Measurements from ENCODE around the gene JMJD8. TPM values are rescaled to one million over a fixed set of nuclear protein-coding genes. Genes with fewer than 3 reads are reported as not detected.

JMJD8 gene
- polyA plus RNA-seq, 1 donor (not counting 4 experiments of a cell fraction or from before 2014, with no cell fraction given) = 20.1 TPM

DNA sequence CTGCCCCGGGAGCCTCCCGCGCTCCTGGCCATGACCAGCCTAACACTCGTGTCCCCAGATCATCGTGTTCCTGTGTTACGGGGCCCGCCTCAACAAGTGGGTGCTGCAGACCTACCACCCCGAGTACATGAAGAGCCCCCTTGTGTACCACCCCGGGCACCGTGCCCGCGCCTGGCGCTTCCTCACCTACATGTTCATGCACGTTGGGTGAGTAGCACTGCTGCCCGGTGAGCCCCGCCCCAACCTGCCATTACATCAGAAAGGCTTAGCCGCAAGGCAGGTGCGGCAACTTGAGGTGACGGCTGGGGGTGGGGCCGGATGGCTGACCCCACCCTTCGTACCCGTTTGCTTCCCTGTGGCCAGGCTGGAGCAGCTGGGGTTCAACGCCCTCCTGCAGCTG lies 7.2 kb downstream of the JMJD8 start:
- H3K9me3 ChIP-seq (ENCODE audit: control insufficient read depth, low read depth, low read length) = no peaks in the 10 kb centered on the region
- peak overlapping the region; percentile 47 for H3K27ac ChIP-seq (ENCODE audit: control insufficient read depth, insufficient read depth, low read length)
- H3K9ac ChIP-seq (ENCODE audit: control insufficient read depth, extremely low read depth, insufficient read depth, low read length) = peak overlapping the region; percentile 47
- FAIRE-seq = peak; percentile 91
- peak; percentile 87 for DNase-seq (ENCODE audit: low read depth, low spot score)
- dilution Hi-C loops (cut with MboI; ENCODE audit: extremely low pct_ligation_motif_present, low sequenced_read_pairs) = no loop called here
- H3K9me1 ChIP-seq (ENCODE audit: control insufficient read depth, extremely low read depth, insufficient read depth, low read length) = no peaks in the 10 kb centered on the region
- TF ChIP-seq, protein P1, sequence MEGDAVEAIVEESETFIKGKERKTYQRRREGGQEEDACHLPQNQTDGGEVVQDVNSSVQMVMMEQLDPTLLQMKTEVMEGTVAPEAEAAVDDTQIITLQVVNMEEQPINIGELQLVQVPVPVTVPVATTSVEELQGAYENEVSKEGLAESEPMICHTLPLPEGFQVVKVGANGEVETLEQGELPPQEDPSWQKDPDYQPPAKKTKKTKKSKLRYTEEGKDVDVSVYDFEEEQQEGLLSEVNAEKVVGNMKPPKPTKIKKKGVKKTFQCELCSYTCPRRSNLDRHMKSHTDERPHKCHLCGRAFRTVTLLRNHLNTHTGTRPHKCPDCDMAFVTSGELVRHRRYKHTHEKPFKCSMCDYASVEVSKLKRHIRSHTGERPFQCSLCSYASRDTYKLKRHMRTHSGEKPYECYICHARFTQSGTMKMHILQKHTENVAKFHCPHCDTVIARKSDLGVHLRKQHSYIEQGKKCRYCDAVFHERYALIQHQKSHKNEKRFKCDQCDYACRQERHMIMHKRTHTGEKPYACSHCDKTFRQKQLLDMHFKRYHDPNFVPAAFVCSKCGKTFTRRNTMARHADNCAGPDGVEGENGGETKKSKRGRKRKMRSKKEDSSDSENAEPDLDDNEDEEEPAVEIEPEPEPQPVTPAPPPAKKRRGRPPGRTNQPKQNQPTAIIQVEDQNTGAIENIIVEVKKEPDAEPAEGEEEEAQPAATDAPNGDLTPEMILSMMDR (optimal IDR thresholded peaks at IDR 0.05 in 1 of 3, IDR thresholded peaks at IDR 0.05 in 1 of 3, conservative IDR thresholded peaks at IDR 0.05 in 1 of 3; ENCODE audit: extremely low read depth in 1 of 3, insufficient read depth in 2 of 3, low read length in 3 of 3) = no peak
- no peak for TF ChIP-seq EZH2 (IDR thresholded peaks at IDR 0.05; ENCODE audit: low read length)
- no peak overlapping the region for H2AFZ ChIP-seq (ENCODE audit: control insufficient read depth, low read length)
- peaks cover 32% of the 10 kb centered on the region for H3K4me1 ChIP-seq (ENCODE audit: control insufficient read depth, extremely low read depth, insufficient read depth, low read length)
- peak overlapping the region; percentile 79 for H3K4me2 ChIP-seq (ENCODE audit: control insufficient read depth, extremely low read depth, insufficient read depth, low read depth, low read length)
- peaks cover 10% of the 10 kb centered on the region for H4K20me1 ChIP-seq (ENCODE audit: control insufficient read depth, extremely low read depth, insufficient read depth, low read length)
- H3K27me3 ChIP-seq (ENCODE audit: control insufficient read depth, extremely low read depth, insufficient read depth, low read length) = no peaks in the 10 kb centered on the region
- peak overlapping the region in 1 of 3 experiments; percentile 37 for H3K4me3 ChIP-seq (ENCODE audit: control insufficient read depth in 2 of 3, extremely low read depth in 1 of 3, insufficient read depth in 2 of 3, low read depth in 1 of 3, low read length in 3 of 3)
- H3K79me2 ChIP-seq (ENCODE audit: control insufficient read depth, insufficient read depth, low read length) = peaks cover 12% of the 10 kb centered on the region
- peaks cover 11 to 22% of the 10 kb centered on the region in 2 experiments for H3K36me3 ChIP-seq (ENCODE audit: control insufficient read depth in 2 of 2, extremely low read depth in 1 of 2, insufficient read depth in 2 of 2, low read length in 2 of 2)

- DNase-seq (ENCODE audit: low read depth, low spot score) (no peak), FAIRE-seq (no peak)
- H3K27me3 ChIP-seq (ENCODE audit: control insufficient read depth, extremely low read depth, insufficient read depth, low read length) = no peaks in the 10 kb centered on the region
- TF ChIP-seq, protein P1 (optimal IDR thresholded peaks at IDR 0.05 in 1 of 3, IDR thresholded peaks at IDR 0.05 in 1 of 3, conservative IDR thresholded peaks at IDR 0.05 in 1 of 3; ENCODE audit: extremely low read depth in 1 of 3, insufficient read depth in 2 of 3, low read length in 3 of 3) = no peak
- TF ChIP-seq EZH2 (IDR thresholded peaks at IDR 0.05; ENCODE audit: low read length) = no peak
- H3K9ac ChIP-seq (ENCODE audit: control insufficient read depth, extremely low read depth, insufficient read depth, low read length) = peak overlapping the region; percentile 47
- H3K4me3 ChIP-seq (ENCODE audit: control insufficient read depth in 2 of 3, extremely low read depth in 1 of 3, insufficient read depth in 2 of 3, low read depth in 1 of 3, low read length in 3 of 3) = peak overlapping the region in 1 of 3 experiments; percentile 37
- peaks cover 8 to 19% of the 10 kb centered on the region in 2 experiments for H3K36me3 ChIP-seq (ENCODE audit: control insufficient read depth in 2 of 2, extremely low read depth in 1 of 2, insufficient read depth in 2 of 2, low read length in 2 of 2)
- H3K79me2 ChIP-seq (ENCODE audit: control insufficient read depth, insufficient read depth, low read length) = peaks cover 8% of the 10 kb centered on the region
- H4K20me1 ChIP-seq (ENCODE audit: control insufficient read depth, extremely low read depth, insufficient read depth, low read length) = peaks cover 7% of the 10 kb centered on the region
- H3K4me2 ChIP-seq (ENCODE audit: control insufficient read depth, extremely low read depth, insufficient read depth, low read depth, low read length) = peak overlapping the region; percentile 79
- H3K4me1 ChIP-seq (ENCODE audit: control insufficient read depth, extremely low read depth, insufficient read depth, low read length) = peaks cover 28% of the 10 kb centered on the region
- dilution Hi-C loops (cut with MboI; ENCODE audit: extremely low pct_ligation_motif_present, low sequenced_read_pairs) = no loop called here
- no peak overlapping the region for H2AFZ ChIP-seq (ENCODE audit: control insufficient read depth, low read length)
- no peaks in the 10 kb centered on the region for H3K9me1 ChIP-seq (ENCODE audit: control insufficient read depth, extremely low read depth, insufficient read depth, low read length)
- peak overlapping the region; percentile 47 for H3K27ac ChIP-seq (ENCODE audit: control insufficient read depth, insufficient read depth, low read length)
- H3K9me3 ChIP-seq (ENCODE audit: control insufficient read depth, low read depth, low read length) = no peaks in the 10 kb centered on the region
Measured at GRCh38 chr16:676565-676902, 7.6 kb downstream of the JMJD8 start.

All from keratinocyte (primary cell).